Epithelial cell of umbilical artery (primary cell): ENCODE results near the gene INKA1. TPM values are rescaled to one million over a fixed set of nuclear protein-coding genes. Genes with fewer than 3 reads are reported as not detected.

Experiments
- total RNA-seq: library from RNA; depleted of rRNA; stranded (reverse); fragments of >200 nt; gene quantifications from 2 replicates; pipeline ENCODE4 v1.2.3, GENCODE V29; 2014

INKA1 gene
- total RNA-seq, result 14.3 and 16.1 TPM in 2 replicates

GRCh38 chr3:49802719-49803464 lies at the start of gene INKA1:
Gene INKA1 (plus strand): TSS chr3:49803261. CDS start chr3:49803393, 132 bp downstream.

DNA sequence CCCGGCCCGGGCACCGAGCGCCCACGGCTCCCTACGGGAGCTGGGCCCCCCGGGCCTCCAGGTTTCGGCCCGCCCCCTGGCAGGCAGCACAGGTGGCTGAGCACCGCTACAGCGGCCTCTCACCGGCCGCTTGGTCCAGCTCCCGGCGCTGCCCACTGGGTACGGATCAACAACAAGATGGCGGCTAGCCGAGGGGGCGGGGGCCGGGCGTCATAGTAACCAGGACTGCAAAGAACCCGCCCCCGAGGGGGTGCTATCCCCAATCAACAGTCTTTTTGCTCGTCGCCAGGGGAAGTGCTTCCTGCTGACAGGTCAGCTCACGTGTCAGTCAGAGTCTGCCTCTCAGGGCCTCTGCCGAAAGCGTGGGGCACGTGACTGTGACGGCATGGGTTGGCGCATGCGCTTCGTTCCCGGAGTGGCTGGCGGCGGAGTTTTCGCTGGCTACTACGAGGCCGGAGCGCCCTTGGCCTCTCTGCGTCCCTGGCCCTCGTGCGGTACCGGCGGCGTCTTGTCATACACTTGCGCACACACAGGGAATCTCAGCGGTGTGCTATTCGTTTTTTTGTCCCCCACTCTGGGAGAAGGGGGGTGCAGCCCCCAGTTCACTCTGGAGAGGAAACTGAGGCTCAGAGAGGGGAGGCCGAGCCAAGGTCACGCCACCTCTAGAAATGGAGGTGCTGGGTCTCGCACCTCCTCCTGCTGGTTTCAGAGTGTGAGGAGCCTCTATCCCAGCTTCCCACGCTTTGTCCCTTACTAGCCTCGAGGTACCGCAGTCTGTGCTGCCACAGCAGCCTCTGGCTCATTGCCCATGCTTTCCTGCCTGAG lies 16.5 kb upstream of the INKA1 start, which contains the start of gene IP6K1:
Gene IP6K1 (minus strand): TSS at position 186 of the 825 bp plus-strand sequence. CDS start 38,502 bp downstream, outside the sequence.

GRCh38 chr3:49799761-49800160 lies 3.3 kb upstream of the INKA1 start, which contains the start of gene CDHR4:
Gene CDHR4 (minus strand): TSS chr3:49799873. CDS start chr3:49799812, 61 bp downstream.

GRCh38 chr3:49813497-49814174 lies 10.6 kb downstream of the INKA1 start, which contains the start of gene UBA7:
Gene UBA7 (minus strand): TSS chr3:49813953. CDS start chr3:49813787, 166 bp downstream.

Other genes with a start within 250 kb of the INKA1 start
- gene BSN, start 248.8 kb upstream of the INKA1 start, total RNA-seq, result under 0.01 TPM in 2 replicates
- gene APEH, start 128.9 kb upstream of the INKA1 start, total RNA-seq, result 91.8 and 125 TPM in 2 replicates
- 0.97 and 2.7 TPM in 2 replicates for gene MST1, start 113.8 kb upstream of the INKA1 start, total RNA-seq
- gene RNF123, start 113.7 kb upstream of the INKA1 start, total RNA-seq, result 20.8 and 22.7 TPM in 2 replicates
- 0.32 TPM in 1 of 2 replicates, not detected in the other for gene AMIGO3, start 83.6 kb upstream of the INKA1 start, total RNA-seq
- gene GMPPB, start 79.3 kb upstream of the INKA1 start, total RNA-seq, result 51.2 and 56.5 TPM in 2 replicates
- 32.5 and 56.5 TPM in 2 replicates for gene IP6K1, start 16.7 kb upstream of the INKA1 start, total RNA-seq
- gene CDHR4, start 3.4 kb upstream of the INKA1 start, total RNA-seq, result not detected in 2 replicates
- 18.2 and 69.8 TPM in 2 replicates for gene UBA7, start 10.7 kb downstream of the INKA1 start, total RNA-seq
- 4.9 and 5.2 TPM in 2 replicates for gene TRAIP, start 53.3 kb downstream of the INKA1 start, total RNA-seq
- not detected in 2 replicates for gene CAMKV, start 66.6 kb downstream of the INKA1 start, total RNA-seq
- 0.30 and 0.97 TPM in 2 replicates for gene MST1R, start 100.6 kb downstream of the INKA1 start, total RNA-seq
- 14.3 and 20.5 TPM in 2 replicates for gene MON1A, start 126.5 kb downstream of the INKA1 start, total RNA-seq
- 38.3 and 50.2 TPM in 2 replicates for gene RBM6, start 136.9 kb downstream of the INKA1 start, total RNA-seq